ENCODE data around the gene CTNS.

The CTNS gene

GRCh38 chr17:3635474-3636153 lies 946 bp upstream of the CTNS start:
- TF ChIP-seq TCF12 (IDR thresholded peaks at IDR 0.05; ENCODE audit: low read depth) (no peak), EGR1 (IDR thresholded peaks at IDR 0.05) (no peak), RAD21 (IDR thresholded peaks at IDR 0.05; ENCODE audit: low read depth) (no peak), FOXM1 (IDR thresholded peaks at IDR 0.05; ENCODE audit: borderline replicate concordance, low read depth) (no peak), USF1 (IDR thresholded peaks at IDR 0.05) (no peak), EP300 (IDR thresholded peaks at IDR 0.05; ENCODE audit: borderline replicate concordance) (no peak), REST (IDR thresholded peaks at IDR 0.05; ENCODE audit: low read depth) (no peak), NFIC (IDR thresholded peaks at IDR 0.05) (no peak), CEBPB (IDR thresholded peaks at IDR 0.05) (no peak), ZBTB7A (IDR thresholded peaks at IDR 0.05; ENCODE audit: low read depth) (no peak), YY1 (IDR thresholded peaks at IDR 0.05; ENCODE audit: low read depth) (no peak), MAX (IDR thresholded peaks at IDR 0.05) (no peak), CREB1 (IDR thresholded peaks at IDR 0.05; ENCODE audit: low read depth) (no peak), TEAD4 (IDR thresholded peaks at IDR 0.05) (no peak)

GRCh38 chr17:3636908-3637373 lies 381 bp downstream of the CTNS start:
- TF ChIP-seq MAX (IDR thresholded peaks at IDR 0.05) (no peak; the same call in 1 of the 2 replicates), TEAD4 (IDR thresholded peaks at IDR 0.05) (no peak), NFIC (IDR thresholded peaks at IDR 0.05) (no peak), YY1 (IDR thresholded peaks at IDR 0.05; ENCODE audit: low read depth) (no peak), CREB1 (IDR thresholded peaks at IDR 0.05; ENCODE audit: low read depth) (no peak), ZBTB7A (IDR thresholded peaks at IDR 0.05; ENCODE audit: low read depth) (0 out of 2 replicates have a peak, but pooled peaks have one; percentile 29)

GRCh38 chr17:3639981-3640596 lies 3.5 kb downstream of the CTNS start:
- TF ChIP-seq NFIC (IDR thresholded peaks at IDR 0.05) (no peak), RAD21 (IDR thresholded peaks at IDR 0.05; ENCODE audit: low read depth) (no peak), USF1 (IDR thresholded peaks at IDR 0.05) (no peak), TCF12 (IDR thresholded peaks at IDR 0.05; ENCODE audit: low read depth) (no peak), ZBTB7A (IDR thresholded peaks at IDR 0.05; ENCODE audit: low read depth) (no peak), CEBPB (IDR thresholded peaks at IDR 0.05) (no peak), EP300 (IDR thresholded peaks at IDR 0.05; ENCODE audit: borderline replicate concordance) (no peak), YY1 (IDR thresholded peaks at IDR 0.05; ENCODE audit: low read depth) (no peak), FOXM1 (IDR thresholded peaks at IDR 0.05; ENCODE audit: borderline replicate concordance, low read depth) (no peak), TEAD4 (IDR thresholded peaks at IDR 0.05) (no peak), CREB1 (IDR thresholded peaks at IDR 0.05; ENCODE audit: low read depth) (no peak), TAF1 (IDR thresholded peaks at IDR 0.05; ENCODE audit: low read depth) (no peak), EGR1 (IDR thresholded peaks at IDR 0.05) (no peak), REST (IDR thresholded peaks at IDR 0.05; ENCODE audit: low read depth) (no peak), MAX (IDR thresholded peaks at IDR 0.05) (no peak)

- TF ChIP-seq MAX (IDR thresholded peaks at IDR 0.05) (no peak), EP300 (IDR thresholded peaks at IDR 0.05; ENCODE audit: borderline replicate concordance) (no peak), EGR1 (IDR thresholded peaks at IDR 0.05) (no peak), YY1 (IDR thresholded peaks at IDR 0.05; ENCODE audit: low read depth) (no peak), CEBPB (IDR thresholded peaks at IDR 0.05) (no peak)
Observed at GRCh38 chr17:3641014-3641413, 4.5 kb downstream of the CTNS start.
